H7 (cell line): ENCODE data around the gene MAVS. TPM values are rescaled to one million over a fixed set of nuclear protein-coding genes. Genes with fewer than 3 reads are reported as not detected.
"Not testable (repeated sequence)": the region's sequence is repeated elsewhere in the genome, so short reads cannot be mapped to it uniquely, and the experiment has no call there.

Experiments
- DNase-seq: peaks from one replicate; pipeline ENCODE4 v3.0.0; 2012
- H3K27me3 ChIP-seq: 2 replicates; pipeline ENCODE4 v1.6.0; 2011; ENCODE audit warnings: mild to moderate bottlenecking, low read length; ENCODE audit not compliant: control insufficient read depth, insufficient read depth
- H3K36me3 ChIP-seq: replicated peaks from 2 replicates; pipeline ENCODE4 v1.5.1; 2011; ENCODE audit warnings: low read length; ENCODE audit not compliant: control insufficient read depth, insufficient read depth
- H3K4me3 ChIP-seq: 2 replicates; pipeline ENCODE4 v1.5.1; 2011; ENCODE audit warnings: low read depth, mild to moderate bottlenecking, control low read depth, low read length, moderate library complexity; ENCODE audit not compliant: insufficient read depth
- total RNA-seq: library from RNA; depleted of rRNA; stranded (reverse); fragments of >200 nt; shearing (Covaris generic); gene quantifications from 2 replicates; pipeline ENCODE4 v1.2.3, GENCODE V29; 2014

Gene MAVS
- total RNA-seq, 1 experiment from 2014 or later = 10.6 TPM

DNA sequence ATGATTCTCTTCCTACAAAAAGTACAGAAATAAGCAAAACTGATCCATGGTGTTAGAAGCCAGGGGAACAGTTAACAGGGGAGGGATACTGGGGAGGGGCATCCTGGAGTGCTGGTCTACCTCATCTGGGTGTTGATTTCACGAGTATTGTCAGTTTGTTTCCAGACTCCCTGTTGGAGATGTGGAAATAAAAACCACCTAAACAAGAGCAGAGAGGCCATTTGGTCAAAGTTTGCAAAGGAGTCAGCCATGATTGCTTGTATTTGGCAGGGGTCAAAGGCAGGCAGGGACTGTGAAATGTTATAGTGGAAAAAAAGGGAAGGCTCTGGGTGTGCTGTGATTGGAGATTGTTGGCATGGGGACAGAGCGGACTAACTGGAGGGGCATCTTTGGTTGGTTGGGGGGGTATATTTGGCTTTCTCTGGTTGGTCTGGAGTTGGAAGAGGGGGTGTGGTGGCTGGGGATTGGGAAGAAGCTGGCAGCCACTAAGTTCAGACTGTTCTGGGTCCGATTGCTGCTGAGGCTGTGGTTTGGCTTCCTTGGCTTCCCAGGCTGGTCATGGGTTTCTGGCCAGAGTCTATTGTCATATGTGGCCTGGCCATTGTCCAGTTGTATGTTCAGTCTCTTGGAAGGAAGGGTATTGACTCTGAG, 27.7 kb downstream of the MAVS start:
- no peak for DNase-seq

DNA sequence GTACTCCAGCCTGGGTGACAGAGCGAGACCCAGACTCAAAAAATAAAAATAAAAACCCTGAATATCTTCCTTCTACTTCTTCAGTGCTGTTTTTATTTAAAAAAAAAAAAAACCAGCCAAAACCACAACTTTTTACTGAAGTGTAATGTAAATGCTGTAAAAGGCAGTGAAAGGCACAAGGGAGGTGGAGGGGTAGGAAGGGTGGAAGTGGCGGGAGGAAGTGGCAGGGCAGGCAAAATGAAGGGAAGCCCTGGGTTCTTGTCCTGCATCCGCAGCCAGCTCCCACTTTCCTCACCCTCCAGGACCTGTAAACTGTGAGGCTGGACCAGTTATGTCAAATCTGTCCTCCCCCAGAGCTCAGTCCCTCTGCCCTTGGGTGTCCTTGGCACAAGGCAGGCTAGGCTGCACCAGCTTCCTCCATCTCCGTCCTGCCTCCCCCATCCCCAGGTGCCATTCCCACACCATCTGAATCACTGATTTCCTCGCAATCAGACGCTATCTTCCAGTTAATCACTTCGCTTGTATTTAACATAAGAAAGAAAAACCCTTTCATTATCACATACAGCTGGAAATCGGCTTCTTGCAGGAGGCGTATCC, 28.8 kb downstream of the MAVS start:
- no peak for DNase-seq
- Histone ChIP-seq H3K36me3 (peaks cover 2% of the 10 kb centered on the region), H3K27me3 (no peaks in the 10 kb centered on the region), H3K4me3 (no peak overlapping the region)

More for the DNA sequence above, 27.7 kb downstream of the MAVS start:
- Histone ChIP-seq H3K36me3 (peaks cover 2% of the 10 kb centered on the region), H3K4me3 (no peak overlapping the region), H3K27me3 (no peaks in the 10 kb centered on the region)

DNA sequence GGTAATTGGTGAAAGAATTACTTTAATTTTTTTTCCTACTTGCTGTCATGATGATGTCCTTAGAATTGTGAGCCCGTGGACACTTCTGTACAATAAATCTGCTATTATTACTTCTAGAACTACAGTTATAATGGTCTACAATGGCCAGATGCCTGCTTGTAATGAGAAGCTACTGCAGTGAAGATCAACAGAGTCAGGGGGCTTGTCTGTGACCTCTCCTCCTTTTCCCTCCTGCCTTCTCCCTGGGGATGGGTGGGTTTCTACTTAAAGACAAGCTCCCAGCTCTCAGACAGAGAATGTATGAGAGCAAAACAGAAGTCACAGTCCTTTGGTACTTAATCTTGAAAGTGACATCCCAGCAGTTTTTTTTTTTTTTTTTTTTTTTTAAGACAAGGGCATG, 29.4 kb downstream of the MAVS start:
- no peaks in the 10 kb centered on the region for H3K27me3 ChIP-seq
- peaks cover 2% of the 10 kb centered on the region for H3K36me3 ChIP-seq
- no peak overlapping the region for H3K4me3 ChIP-seq
- DNase-seq = no peak

DNA sequence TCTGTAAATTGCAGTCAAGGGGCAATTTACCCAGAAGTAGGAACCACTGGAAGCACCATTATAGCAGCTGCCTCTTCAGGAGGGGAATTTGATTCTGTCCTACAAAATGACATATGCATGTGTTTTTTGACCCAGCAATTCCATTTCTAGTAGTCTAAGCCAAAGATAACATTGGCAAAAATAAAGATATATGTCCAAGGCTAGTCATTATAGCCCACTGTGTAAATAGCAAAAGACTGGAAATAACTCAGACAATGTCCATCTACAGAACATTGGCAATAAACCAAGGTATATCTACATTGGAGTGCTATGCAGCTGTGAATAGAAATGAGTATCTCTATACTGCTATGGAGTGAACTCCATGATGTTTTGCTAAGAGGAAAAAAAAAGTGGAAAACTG, 30.0 kb downstream of the MAVS start:
- no peaks in the 10 kb centered on the region for H3K27me3 ChIP-seq
- peaks cover 2% of the 10 kb centered on the region for H3K36me3 ChIP-seq
- DNase-seq = no peak
- H3K4me3 ChIP-seq = no peak overlapping the region

DNA sequence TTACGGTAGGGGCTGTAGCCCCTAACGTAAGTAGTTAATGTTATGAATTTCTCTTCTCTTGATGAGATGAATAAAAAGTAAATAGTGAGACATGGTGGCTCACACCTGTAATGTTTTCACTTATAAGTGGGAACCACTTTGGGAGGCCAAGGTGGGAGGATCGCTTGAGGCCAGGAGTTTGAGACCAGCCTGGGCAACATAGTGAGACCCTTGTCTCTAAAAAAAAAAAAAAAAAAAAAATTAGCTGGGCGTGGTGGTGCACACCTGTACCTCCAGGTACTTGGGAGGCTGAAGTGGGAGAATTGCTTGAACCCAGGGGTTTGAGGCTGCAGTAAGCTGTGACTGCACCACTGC, 32.3 kb downstream of the MAVS start:
- not testable (repeated sequence) for DNase-seq, H3K36me3 ChIP-seq, H3K4me3 ChIP-seq, H3K27me3 ChIP-seq

DNA sequence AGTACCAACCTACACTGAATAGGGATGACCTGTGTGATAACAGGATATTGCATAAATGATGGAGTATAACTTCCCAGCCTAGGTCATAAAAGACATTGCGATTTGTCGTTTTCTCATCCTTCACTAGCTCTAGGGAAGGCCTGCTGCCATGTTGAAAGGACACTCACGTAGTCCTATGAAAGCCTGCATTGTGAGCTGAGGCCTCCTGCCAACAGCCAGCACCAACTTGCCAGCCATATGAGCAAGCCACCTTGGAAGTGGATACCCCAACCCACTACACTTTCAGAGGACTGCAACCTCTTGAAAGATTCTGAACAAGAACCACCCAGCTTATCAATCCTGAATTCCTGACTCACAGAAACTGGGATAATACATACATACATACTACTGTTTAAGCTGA, 39.1 kb downstream of the MAVS start:
- no peaks in the 10 kb centered on the region for H3K27me3 ChIP-seq
- no peak for DNase-seq
- no peaks in the 10 kb centered on the region for H3K36me3 ChIP-seq
- H3K4me3 ChIP-seq = no peak overlapping the region

DNA sequence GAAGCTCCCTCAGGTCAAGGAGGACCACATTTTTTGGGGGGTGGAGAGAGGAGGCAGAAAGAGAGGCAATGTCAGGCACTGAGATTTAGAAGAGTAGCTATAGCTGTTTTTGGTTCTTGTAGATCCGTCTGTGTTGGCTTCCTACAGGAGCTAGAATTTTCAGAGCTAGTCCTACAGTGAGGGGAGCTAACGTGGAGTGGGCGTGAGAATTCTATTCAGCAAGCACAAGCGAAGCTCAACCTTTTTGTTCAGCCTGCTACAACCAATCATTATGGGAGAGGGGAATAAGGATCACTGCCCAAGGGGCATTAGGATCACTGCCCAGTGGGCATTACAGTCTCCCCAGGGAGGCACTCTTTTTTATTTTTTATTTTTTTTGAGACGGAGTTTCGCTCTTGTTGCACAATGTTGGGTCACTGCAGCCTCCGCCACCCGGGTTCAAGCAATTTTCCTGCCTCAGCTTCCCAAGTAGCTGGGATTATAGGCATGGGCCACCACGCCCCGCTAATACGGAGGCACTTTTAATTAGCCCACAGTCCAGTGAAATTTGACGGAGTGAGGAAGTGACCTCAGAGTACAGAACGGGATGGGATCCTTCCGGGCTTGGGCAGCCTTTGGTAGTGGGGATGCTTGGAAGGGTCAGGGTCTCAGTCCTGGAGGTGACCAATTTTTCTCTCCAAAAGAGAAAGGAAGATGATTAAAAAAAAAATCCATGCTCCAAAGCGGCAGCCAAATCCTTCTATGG, 41.4 kb downstream of the MAVS start:
- DNase-seq = peak; percentile 35
- no peaks in the 10 kb centered on the region for H3K27me3 ChIP-seq
- H3K36me3 ChIP-seq = peaks cover 1% of the 10 kb centered on the region; the same call in 1 of the 2 replicates
- peak overlapping the region; percentile 86 for H3K4me3 ChIP-seq

DNA sequence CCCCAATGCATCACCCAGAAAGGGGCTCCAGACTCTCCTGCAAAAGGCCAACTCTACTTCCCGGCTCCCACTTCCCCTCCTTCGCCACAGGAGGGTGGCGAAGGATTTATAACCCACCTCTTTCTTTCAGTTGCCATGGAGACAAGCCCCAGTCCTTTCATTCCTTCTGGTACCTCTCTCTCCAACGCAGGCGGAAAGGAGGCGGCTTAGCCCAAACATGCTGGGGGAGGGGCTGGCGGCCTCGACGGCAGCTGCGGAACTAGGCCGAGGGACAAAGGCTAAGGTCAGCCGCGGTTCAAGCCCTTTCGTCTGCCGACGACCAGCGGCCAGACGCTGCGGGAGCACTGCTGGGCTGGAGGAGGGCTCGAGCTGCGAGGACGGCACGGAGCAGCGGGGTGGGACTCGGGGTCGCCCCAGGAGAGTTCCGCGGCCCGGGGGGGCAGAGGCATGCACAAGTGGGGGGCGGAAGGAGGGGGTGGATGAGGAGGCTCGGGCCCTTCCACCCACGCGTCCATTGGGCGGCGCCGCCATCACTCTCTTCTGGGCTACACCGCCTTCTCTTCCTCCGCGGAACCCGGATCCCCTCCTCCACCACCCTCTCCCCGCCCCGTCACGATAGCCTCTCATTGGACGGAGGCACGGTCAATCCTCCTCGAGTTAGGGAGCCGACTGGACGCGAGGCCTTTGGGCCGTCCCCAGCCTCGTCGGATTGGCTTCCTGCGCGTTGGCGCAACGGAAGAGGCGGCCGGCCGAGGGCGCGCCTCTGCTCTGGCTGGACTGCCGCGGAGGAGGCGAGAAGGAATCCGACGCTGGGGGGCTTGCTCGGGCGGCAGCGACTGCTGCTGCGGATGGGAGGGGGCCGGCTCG, 42.2 kb downstream of the MAVS start, which contains the start of gene PANK2:
Gene PANK2 (plus strand): TSS at position 766 of the 867 bp plus-strand sequence.
- DNase-seq = peak; percentile 99
- Histone ChIP-seq H3K4me3 (peak within 1 kb of the TSS; percentile 86), H3K27me3 (no peaks in the 10 kb centered on the region), H3K36me3 (peaks cover 1% of the 10 kb centered on the region; the same call in 1 of the 2 replicates)

DNA sequence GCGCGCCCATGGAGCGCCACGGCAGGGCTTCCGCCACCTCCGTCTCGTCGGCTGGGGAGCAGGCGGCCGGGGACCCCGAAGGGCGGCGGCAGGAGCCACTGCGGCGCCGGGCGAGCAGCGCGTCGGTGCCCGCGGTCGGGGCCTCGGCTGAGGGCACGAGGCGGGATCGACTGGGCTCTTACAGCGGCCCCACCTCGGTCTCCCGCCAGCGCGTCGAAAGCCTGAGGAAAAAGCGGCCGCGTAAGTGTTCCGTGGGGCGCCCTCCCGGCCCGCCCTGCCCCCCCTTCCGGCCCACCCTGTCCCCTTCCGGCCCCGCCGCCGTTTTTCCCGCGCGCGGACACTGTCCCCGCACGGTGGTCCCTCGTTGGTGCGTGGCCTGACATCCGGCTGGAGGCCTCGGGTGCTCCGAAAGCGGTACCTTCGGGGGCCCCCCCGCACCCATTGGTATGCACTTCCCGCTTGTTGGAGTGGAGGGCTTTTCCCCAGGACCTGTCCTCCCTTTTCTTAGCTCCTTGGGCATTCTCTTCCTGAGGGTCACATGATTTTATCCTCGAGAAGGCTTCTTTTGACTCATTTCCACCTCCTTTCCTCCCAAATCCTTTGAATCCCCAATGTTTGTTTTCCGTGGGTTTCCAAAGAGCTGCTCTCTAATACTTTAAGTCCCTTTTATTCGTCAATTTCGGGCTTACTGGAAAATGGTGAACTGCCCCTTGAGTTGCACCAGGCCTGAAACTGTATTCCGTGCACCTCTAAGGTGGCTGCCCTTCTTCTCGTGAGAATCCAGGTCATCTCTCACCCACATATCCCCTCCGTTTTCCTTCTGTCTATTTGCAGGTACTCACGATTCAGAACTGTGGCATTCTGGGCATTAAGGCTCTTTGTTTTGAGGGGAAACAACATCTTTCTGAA, 43.1 kb downstream of the MAVS start:
- peak overlapping the region; percentile 86 for H3K4me3 ChIP-seq
- no peaks in the 10 kb centered on the region for H3K27me3 ChIP-seq
- H3K36me3 ChIP-seq = peaks cover 1% of the 10 kb centered on the region; the same call in 1 of the 2 replicates
- peak; percentile 74 for DNase-seq

DNA sequence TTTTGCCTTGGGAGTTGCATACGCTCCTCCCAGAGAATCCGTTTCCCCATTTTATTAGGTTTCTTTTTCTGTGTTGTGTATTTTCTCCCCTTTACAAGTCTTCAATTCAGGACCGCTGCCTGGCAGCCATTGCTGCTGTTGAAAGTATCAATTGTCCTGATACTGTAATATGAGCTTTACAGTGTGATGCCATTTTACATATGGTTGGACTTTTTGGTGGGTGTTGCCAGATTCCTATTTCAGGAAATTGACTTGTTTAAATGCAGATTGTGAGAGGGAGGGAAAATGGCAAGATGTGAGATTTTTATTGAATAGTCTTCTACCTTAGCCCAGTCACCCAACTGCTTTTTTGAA, 43.7 kb downstream of the MAVS start:
- H3K27me3 ChIP-seq = no peaks in the 10 kb centered on the region
- peaks cover 1% of the 10 kb centered on the region for H3K36me3 ChIP-seq
- no peak for DNase-seq
- peak overlapping the region; percentile 86 for H3K4me3 ChIP-seq

DNA sequence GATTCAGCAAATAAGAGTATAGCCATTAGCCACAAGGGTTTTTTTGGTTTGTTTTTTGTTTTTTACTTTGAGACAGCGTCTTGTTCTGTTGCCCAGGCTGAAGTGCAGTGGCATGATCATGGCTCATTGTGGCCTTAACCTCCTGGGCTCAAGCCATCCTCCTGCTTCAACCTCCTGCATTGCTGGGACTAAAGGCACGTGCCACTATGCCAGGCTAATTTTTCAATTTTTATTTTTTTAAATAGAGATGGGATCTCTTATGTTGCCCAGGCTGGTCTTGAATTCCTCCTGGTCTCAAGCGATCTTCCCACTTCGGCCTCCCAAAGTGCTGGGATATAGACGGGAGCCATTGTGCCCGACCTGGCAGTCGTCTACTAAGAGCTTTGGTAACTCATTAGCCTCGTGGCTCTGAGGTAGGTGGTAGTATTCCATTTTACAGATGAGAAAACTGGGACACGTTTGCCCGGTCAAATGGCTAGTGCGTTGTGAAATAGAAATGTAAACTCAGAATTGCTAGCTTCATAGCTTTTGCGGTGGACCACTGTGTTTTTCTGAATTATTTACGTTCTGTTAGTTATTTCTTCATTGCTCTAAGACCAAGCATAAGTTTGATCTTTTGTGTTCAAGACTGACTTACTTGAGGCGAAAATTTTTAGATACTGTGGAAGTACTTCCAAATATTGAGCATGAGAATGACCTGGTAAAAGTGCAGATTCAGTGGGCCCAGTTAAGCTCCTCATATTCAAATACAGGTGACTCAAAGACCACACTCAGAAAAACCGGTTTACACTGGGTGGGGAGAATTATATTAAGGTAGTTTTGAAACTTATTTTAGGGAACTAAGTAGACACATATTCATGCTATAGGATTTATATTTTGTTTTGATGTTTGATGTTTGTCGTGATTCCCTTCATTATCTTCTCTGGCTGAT, 44.6 kb downstream of the MAVS start:
- no peak for DNase-seq
- Histone ChIP-seq H3K36me3 (peaks cover 1% of the 10 kb centered on the region), H3K4me3 (peak overlapping the region; percentile 86), H3K27me3 (no peaks in the 10 kb centered on the region)

DNA sequence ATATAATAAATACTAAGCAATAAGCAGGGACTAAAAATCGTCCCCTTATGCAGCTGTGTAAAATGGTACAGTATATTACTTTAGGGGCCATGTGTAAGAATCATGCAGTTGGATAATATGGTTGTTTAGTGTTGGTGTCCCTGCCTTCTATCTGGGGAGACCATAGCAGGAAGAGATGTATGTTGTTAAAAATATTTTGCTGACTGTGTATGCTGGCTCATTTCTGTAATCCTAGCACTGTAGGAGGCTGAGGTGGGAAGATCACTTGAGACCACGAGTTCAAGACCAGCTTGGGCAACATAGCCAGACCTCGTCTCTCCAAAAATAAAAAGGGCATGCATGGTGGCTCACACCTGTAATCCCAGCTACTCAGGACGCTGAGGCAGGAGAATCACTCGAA, 48.2 kb downstream of the MAVS start:
- no peak overlapping the region for H3K4me3 ChIP-seq
- H3K36me3 ChIP-seq = peaks cover 3% of the 10 kb centered on the region
- no peak for DNase-seq
- no peaks in the 10 kb centered on the region for H3K27me3 ChIP-seq

DNA sequence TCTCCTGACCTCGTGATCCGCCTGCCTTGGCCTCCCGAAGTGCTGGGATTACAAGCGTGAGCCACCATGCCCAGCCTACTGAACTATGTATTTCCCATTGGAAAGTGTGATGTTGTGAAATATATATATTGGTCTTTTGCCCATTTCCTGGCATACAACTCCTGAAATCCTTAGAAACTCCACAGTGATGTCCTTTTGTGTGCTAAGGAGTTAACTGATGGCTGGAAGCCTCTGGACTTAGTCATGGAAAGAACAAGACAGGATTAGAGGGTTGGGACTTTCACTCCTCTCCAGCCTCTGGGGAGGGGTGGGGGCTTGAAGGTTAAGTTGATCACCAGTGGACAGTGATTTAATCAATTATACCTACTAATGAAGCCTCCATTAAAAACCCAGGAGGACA, 49.7 kb downstream of the MAVS start:
- Histone ChIP-seq H3K4me3 (no peak overlapping the region), H3K27me3 (no peaks in the 10 kb centered on the region), H3K36me3 (peaks cover 3% of the 10 kb centered on the region)
- DNase-seq = no peak
